GM12878 (cell line): ENCODE measurements around the gene LDLRAD4. TPM values are rescaled to one million over a fixed set of nuclear protein-coding genes. Genes with fewer than 3 reads are reported as not detected.

Experiments used
- ATAC-seq: fragments of 200-7000 bp; cut with Tn5 transposase; 3 replicates; pipeline ENCODE4 v1.9.1; 2020; ENCODE audit warnings: mild to moderate bottlenecking, moderate library complexity
- BruUV-seq: library from RNA; stranded (reverse); fragments of 400-500 nt; replicated peaks from 2 replicates; lab custom pipeline; 2021; lab: Mats Ljungman, UMichigan
- CTCF ChIA-PET: fragments of 300-600 bp; sonication (Branson Sonifier 250); formaldehyde crosslinking; extraction: SDS; loops from one replicate; lab custom pipeline; 2021; ENCODE audit warnings: inconsistent platforms; lab: Yijun Ruan, JAX
- POLR2A ChIA-PET: fragments of 350-600 bp; formaldehyde crosslinking; extraction: SDS; loops from one replicate; lab custom pipeline; 2021; ENCODE audit warnings: inconsistent platforms; lab: Charles Lee
- RAD21 ChIA-PET: fragments of 300-600 bp; sonication (Branson Sonifier 250); formaldehyde crosslinking; loops from one replicate; lab custom pipeline; 2023; ENCODE audit warnings: antibody characterized with exemption; ENCODE audit not compliant: unreplicated experiment; lab: Charles Lee
- SMC1A ChIA-PET: fragments of 300-600 bp; sonication (Branson Sonifier 250); formaldehyde crosslinking; loops from one replicate; lab custom pipeline; 2023; ENCODE audit not compliant: unreplicated experiment, uncharacterized antibody; lab: Charles Lee
- DNase-seq: peaks from one replicate; pipeline ENCODE4 v3.0.0-alpha.2; 2011; ENCODE audit warnings: low read depth, low spot score
- FAIRE-seq: peaks from 3 replicates; lab custom pipeline; 2011; peaks lifted over from hg19 to GRCh38; lab: Jason Lieb, UNC
- H2AFZ ChIP-seq: 2 replicates; pipeline ENCODE4 v1.6.0; 2011; ENCODE audit warnings: low read depth, low read length, control low read depth; ENCODE audit not compliant: control insufficient read depth
- H3K27ac ChIP-seq: 2 replicates; pipeline ENCODE4 v1.5.1; 2011; ENCODE audit warnings: control low read depth; ENCODE audit not compliant: control insufficient read depth, insufficient read depth
- H3K27me3 ChIP-seq, 2 experiments: replicated peaks in 1 of 2; 2 replicates each; pipeline versions ENCODE4 v1.6.0 to v1.6.1; 2011; ENCODE audit warnings: low read length in 1 of 2; ENCODE audit not compliant: control insufficient read depth in 2 of 2, insufficient read depth in 2 of 2
- H3K36me3 ChIP-seq, 2 experiments: 2 replicates each; pipeline ENCODE4 v1.5.1; 2011; ENCODE audit warnings: low read length in 1 of 2; ENCODE audit not compliant: control insufficient read depth in 2 of 2, insufficient read depth in 2 of 2
- H3K4me1 ChIP-seq: 2 replicates; pipeline ENCODE4 v1.6.1; 2011; ENCODE audit warnings: mild to moderate bottlenecking, low read length, moderate library complexity, mixed read lengths; ENCODE audit not compliant: control insufficient read depth, insufficient read depth
- H3K4me2 ChIP-seq: 2 replicates; pipeline ENCODE4 v1.6.0; 2011; ENCODE audit warnings: control low read depth; ENCODE audit not compliant: control insufficient read depth, insufficient read depth
- H3K4me3 ChIP-seq: fragments of 200-600 bp; sonication (generic); 2 replicates; pipeline ENCODE4 v1.5.1; 2016
- H3K79me2 ChIP-seq: 2 replicates; pipeline ENCODE4 v1.6.0; 2011; ENCODE audit warnings: low read length; ENCODE audit not compliant: control insufficient read depth, insufficient read depth
- H3K9ac ChIP-seq: 2 replicates; pipeline ENCODE4 v1.8.0; 2011; ENCODE audit warnings: low read length, control low read depth, mixed read lengths; ENCODE audit not compliant: control insufficient read depth, insufficient read depth
- H3K9me3 ChIP-seq: replicated peaks from 3 replicates; pipeline ENCODE4 v1.5.1; 2011; ENCODE audit warnings: mild to moderate bottlenecking, low read length; ENCODE audit not compliant: control insufficient read depth, insufficient read depth
- H4K20me1 ChIP-seq: 2 replicates; pipeline ENCODE4 v1.6.0; 2011; ENCODE audit not compliant: control insufficient read depth, insufficient read depth
- CBFB ChIP-seq: IDR thresholded peaks from 2 replicates; pipeline ENCODE4 v1.6.1; 2016; ENCODE audit warnings: antibody characterized with exemption, low read depth
- CUX1 ChIP-seq: IDR thresholded peaks from 2 replicates; pipeline ENCODE4 v1.6.1; 2012; ENCODE audit warnings: improper control_type of control experiment, low read depth, low read length; ENCODE audit not compliant: insufficient replicate concordance
- HCFC1 ChIP-seq: fragments of 150-350 bp; IDR thresholded peaks from 2 replicates; pipeline ENCODE4 v1.6.1; 2014; ENCODE audit warnings: low read length
- HDAC6 ChIP-seq: fragments of 200-600 bp; sonication (generic); IDR thresholded peaks from one replicate; pipeline ENCODE4 v1.8.0; 2017; ENCODE audit warnings: antibody characterized with exemption; ENCODE audit not compliant: unreplicated experiment
- IRF4 ChIP-seq: IDR thresholded peaks from 2 replicates; pipeline ENCODE4 v1.6.1; 2011; ENCODE audit warnings: low read depth, low read length
- NFIC ChIP-seq: IDR thresholded peaks from 2 replicates; pipeline ENCODE4 v1.6.1; 2012; ENCODE audit warnings: low read depth, mild to moderate bottlenecking, inconsistent platforms, low read length, moderate library complexity
- PBX3 ChIP-seq: IDR thresholded peaks from 2 replicates; pipeline ENCODE4 v1.6.1; 2011; ENCODE audit warnings: mild to moderate bottlenecking, low read depth, low read length, moderate library complexity; ENCODE audit not compliant: insufficient replicate concordance
- RFX5 ChIP-seq: IDR thresholded peaks from 2 replicates; pipeline ENCODE4 v1.6.1; 2011; ENCODE audit warnings: low read depth, low read length, improper control_type of control experiment
- STAT1 ChIP-seq: fragments of 450-650 bp; conservative IDR thresholded peaks from 2 replicates; pipeline ENCODE4 v1.6.1; 2014; ENCODE audit warnings: antibody characterized with exemption, mild to moderate bottlenecking
- WGBS: methylation state at CpG from one replicate; pipeline ENCODE4 v1.1.6; 2016; ENCODE audit warnings: low lambda C conversion rate; ENCODE audit not compliant: insufficient replicate concordance, insufficient coverage; ENCODE audit errors: missing lambda C conversion rate; 5-methylcytosine and 5-hydroxymethylcytosine counted together
- in situ Hi-C: fragments of 300-500 bp; cut with MboI; formaldehyde crosslinking; loops from 9 replicates; pipeline ENCODE4 v1.14.3; 2018; ENCODE audit warnings: mixed read lengths
- intact Hi-C: fragments of 100-400 bp; cut with micrococcal nuclease; formaldehyde crosslinking; loops from one replicate; pipeline ENCODE4 v1.14.2; 2022; ENCODE audit not compliant: unreplicated experiment
- polyA plus RNA-seq, 11 experiments: library from polyadenylated mRNA; depleted of rRNA in 4 of 11; unstranded in 6 of 11; stranded (reverse) in 5 of 11; fragments of >200 nt; fragmentation: Nextera tagmentation in 4 of 11; fragmentation: Illumina TruSeq in 1 of 11; extraction: Ambion mirVana in 4 of 11; extraction: Trizol in 1 of 11; gene quantifications; 1 replicate in 1 of 11; 2 replicates in 10 of 11; pipeline versions ENCODE4 v1.2.1 to v1.2.3, GENCODE V29; 2011 to 2016; ENCODE audit warnings: inconsistent platforms in 2 of 11, missing spikeins in 2 of 11, low read depth in 1 of 11
- total RNA-seq, 4 experiments: library from RNA; depleted of rRNA in 3 of 4; stranded (reverse); fragments of >200 nt in 3 of 4; fragmentation: Illumina TruSeq in 1 of 4; extraction: Trizol in 1 of 4; gene quantifications; 2 replicates each; pipeline versions ENCODE4 v1.2.1 to v1.2.3, GENCODE V29; 2013 to 2021

Gene LDLRAD4
- total and polyA plus RNA-seq, 10 of the 15 experiments (the other 5 are each of a cell fraction or from before 2014, with no cell fraction given) = 2.7 to 16.8 (median 11.2) TPM

- no peak for TF ChIP-seq CUX1
- TF ChIP-seq HDAC6 = no peak
These were observed 294.5 kb downstream of the LDLRAD4 start (continued) for GRCh38 chr18:13513021-13513420.

- no peak for ATAC-seq
- H2AFZ ChIP-seq = no peak overlapping the region
- no peaks in the 10 kb centered on the region for H3K79me2 ChIP-seq
- CTCF ChIA-PET = interaction anchor here (0.6 to 1.2 kb wide), 3 partner anchors 79 to 334 kb away, joined by 3 to 6 read pairs (median 3); no protein-coding TSS in a partner anchor
- no peak overlapping the region for H3K4me3 ChIP-seq
- FAIRE-seq = no peak
- intact Hi-C loops = no loop called here
- no peaks in the 10 kb centered on the region for H3K36me3 ChIP-seq
- no peak for TF ChIP-seq RFX5
- TF ChIP-seq IRF4 = no peak
- TF ChIP-seq HCFC1 = no peak
- TF ChIP-seq NFIC = no peak
- TF ChIP-seq PBX3 = no peak
- no peak for TF ChIP-seq STAT1
- TF ChIP-seq CBFB = no peak
- no peak overlapping the region for H3K27ac ChIP-seq
- POLR2A ChIA-PET = no interaction called here
- no peak overlapping the region for H3K9ac ChIP-seq
- H3K4me1 ChIP-seq = no peaks in the 10 kb centered on the region
- BruUV-seq = no TSS peak
- RAD21 ChIA-PET = no interaction called here
- no peak overlapping the region for H3K4me2 ChIP-seq
- peaks cover 0 to 5% of the 10 kb centered on the region in 2 experiments; a peak in 1 of 4 replicates for H3K27me3 ChIP-seq
- in situ Hi-C loops = no loop called here
- H3K9me3 ChIP-seq = no peaks in the 10 kb centered on the region
- no peak for DNase-seq
- H4K20me1 ChIP-seq = no peaks in the 10 kb centered on the region
- 75% methylated on average over 5 of the region's 5 CpGs for WGBS
- SMC1A ChIA-PET = interaction anchor here (1.1 to 1.8 kb wide), 4 partner anchors 12 to 308 kb away, joined by 3 to 7 read pairs (median 4); no protein-coding TSS in a partner anchor
These were observed 294.9 kb downstream of the LDLRAD4 start for GRCh38 chr18:13513481-13513880.
